GM20000 (cell line): ENCODE measurements around the gene TEK.

Source experiments
- DNase-seq: peaks from one replicate; pipeline ENCODE4 v3.0.0; 2012; ENCODE audit warnings: low spot score
- TF ChIP-seq, protein P1 (sequence below): IDR thresholded peaks from 2 replicates; pipeline ENCODE4 v1.5.1; 2012; ENCODE audit warnings: mild to moderate bottlenecking, control low read depth; ENCODE audit errors: extremely low read depth, missing control alignments

Gene TEK

GRCh38 chr9:27107241-27107640, 1.8 kb upstream of the TEK start:
- TF ChIP-seq, protein P1, sequence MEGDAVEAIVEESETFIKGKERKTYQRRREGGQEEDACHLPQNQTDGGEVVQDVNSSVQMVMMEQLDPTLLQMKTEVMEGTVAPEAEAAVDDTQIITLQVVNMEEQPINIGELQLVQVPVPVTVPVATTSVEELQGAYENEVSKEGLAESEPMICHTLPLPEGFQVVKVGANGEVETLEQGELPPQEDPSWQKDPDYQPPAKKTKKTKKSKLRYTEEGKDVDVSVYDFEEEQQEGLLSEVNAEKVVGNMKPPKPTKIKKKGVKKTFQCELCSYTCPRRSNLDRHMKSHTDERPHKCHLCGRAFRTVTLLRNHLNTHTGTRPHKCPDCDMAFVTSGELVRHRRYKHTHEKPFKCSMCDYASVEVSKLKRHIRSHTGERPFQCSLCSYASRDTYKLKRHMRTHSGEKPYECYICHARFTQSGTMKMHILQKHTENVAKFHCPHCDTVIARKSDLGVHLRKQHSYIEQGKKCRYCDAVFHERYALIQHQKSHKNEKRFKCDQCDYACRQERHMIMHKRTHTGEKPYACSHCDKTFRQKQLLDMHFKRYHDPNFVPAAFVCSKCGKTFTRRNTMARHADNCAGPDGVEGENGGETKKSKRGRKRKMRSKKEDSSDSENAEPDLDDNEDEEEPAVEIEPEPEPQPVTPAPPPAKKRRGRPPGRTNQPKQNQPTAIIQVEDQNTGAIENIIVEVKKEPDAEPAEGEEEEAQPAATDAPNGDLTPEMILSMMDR = no peak
- no peak for DNase-seq

DNA sequence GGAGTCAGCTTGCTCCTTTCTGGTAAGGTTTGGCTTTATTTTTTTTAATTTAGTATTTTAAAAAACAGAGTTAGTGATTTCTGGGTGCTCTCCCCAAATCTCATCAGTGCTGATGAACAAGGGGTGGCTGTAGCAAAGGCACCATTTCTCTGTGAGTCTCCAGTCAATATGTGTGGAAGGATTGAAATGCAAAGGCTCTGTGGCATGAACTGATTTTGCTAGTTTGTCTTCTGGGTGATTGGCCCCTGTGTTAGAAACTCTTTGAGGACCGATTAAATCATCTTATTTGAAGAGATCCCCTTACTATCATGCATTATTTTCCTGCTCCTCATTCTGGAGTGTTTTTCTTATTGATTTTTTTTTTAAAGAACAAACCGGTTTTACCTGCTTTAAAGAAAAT, 596 bp downstream of the TEK start:
- TF ChIP-seq, protein P1 = no peak
- no peak for DNase-seq

DNA sequence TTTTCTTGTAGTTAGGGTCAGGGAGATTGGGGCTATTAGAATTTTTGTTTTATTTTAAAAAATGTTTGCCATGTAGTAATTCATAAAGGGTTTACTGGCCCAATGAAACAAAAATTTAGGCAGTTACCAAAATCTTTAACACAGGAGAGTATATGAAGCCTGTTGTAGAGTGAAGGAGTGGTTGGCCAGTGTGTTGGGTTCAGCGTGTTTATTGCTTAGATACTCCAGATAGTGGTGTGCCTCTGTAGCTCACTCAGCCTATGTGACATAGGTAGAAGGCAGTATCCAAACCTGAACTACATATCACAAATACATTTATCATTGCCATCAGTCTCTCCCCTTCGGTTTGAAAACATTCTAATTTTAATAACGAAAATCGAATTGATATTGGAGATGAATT, 1.2 kb downstream of the TEK start:
- DNase-seq = no peak
- TF ChIP-seq, protein P1 = no peak

DNA sequence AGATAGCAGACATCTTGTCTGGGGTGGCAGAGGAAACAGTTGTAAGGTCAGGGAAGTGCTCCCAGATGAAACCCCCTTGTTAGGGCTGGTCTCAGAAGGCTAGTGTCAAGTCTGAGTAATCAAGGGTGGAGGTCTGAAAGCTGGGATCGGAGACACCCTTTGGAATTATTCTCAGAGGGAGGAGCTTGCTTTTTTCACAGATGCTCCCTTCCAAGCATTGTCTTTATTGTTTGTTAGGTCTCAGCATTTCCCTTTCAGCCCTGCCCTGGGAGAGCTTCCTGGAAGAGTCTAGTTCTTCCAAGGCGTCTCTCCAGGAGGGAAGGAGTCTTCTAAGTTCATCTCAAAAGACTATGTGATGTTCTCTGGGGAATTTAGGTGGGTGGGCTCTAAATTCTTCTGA, 3.2 kb downstream of the TEK start:
- TF ChIP-seq, protein P1 = no peak
- no peak for DNase-seq

DNA sequence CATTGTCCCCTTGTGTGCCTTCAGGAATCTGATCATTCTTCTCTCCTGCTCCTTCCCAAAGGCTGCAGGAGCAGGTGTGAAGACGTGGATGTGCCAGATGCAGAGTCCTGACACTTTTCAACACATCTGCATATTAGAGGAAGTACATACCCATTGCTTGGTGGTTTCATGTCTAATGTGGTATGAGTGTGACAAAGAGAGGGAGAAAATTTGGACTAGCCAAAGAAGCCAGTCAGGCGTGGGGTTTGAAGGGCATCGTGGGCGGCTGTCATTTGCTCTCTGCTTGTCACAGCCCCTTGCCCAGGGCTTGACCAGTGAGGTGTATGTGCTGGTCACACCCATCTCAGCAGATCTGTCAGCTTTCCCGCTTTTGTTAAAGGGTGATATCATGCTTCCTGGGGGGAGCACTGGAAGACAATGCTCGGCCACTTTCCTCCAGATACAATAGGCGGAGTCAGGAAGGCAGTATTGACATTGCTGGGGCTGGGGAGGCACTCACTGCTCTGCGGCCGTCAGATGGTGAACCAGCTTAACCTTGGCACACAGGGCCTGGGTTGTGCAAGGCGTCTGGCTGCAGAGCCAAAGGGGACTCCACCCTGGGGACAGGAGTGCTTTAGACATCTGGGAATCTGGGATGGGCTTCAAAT, 8.6 kb downstream of the TEK start:
- TF ChIP-seq, protein P1 = no peak
- DNase-seq = no peak

DNA sequence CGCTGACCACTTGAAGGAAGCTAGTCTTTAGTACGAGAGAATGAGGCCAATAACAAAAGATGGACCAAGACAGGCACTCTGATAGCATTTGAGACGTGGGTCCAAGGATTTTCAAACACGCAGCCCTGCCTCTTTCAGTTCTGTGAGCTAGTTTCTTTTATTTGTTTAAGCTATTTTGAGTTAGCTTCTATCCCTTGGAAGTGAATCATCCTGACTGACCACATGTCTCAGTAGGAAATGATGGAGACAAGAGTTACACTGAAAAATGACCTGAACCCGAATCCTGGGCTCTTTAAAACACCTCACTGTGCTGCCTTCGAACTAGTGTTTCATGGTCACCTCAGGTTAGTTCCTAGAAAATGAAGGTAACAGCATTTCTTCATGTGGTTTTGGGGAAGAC, 9.9 kb downstream of the TEK start:
- TF ChIP-seq, protein P1 = no peak
- no peak for DNase-seq

- TF ChIP-seq, protein P1 = no peak
Observed at GRCh38 chr9:27124151-27124550, 15.1 kb downstream of the TEK start.

More at GRCh38 chr9:27124151-27124550, 15.1 kb downstream of the TEK start:
- DNase-seq = no peak
